GM21786 (cell line): ENCODE results near the gene SLC16A3.
A peak's percentile ranks its signal among the peaks of the same experiment; 100 is the strongest.
"Not testable (repeated sequence)": the region's sequence is repeated elsewhere in the genome, so short reads cannot be mapped to it uniquely, and the experiment has no call there.

ENCODE experiments used
- ATAC-seq: cut with Tn5 transposase; IDR thresholded peaks from one replicate; pipeline ENCODE4 v1.9.1; 2021; ENCODE audit not compliant: unreplicated experiment

SLC16A3 gene

DNA sequence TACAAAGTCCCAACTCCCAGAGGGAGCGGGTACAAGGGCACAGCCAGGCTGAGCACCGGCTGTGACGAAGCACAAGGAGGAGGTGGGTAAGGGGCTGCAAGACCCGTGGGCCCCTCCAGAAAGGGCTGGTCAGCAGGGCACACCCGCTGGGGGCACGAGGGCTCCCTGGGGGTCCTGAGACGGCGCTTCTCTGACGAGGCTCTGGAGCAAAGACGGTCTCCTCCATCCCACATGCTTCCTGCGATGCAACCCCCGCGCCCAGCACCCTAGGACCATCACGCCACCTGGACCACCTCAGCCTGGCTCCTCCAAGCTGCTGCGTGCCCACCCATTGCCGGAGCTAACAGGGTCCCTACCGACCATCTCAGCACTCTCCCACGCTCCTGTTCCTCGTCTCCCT lies 24.9 kb upstream of the SLC16A3 start:
- ATAC-seq, result no peak

DNA sequence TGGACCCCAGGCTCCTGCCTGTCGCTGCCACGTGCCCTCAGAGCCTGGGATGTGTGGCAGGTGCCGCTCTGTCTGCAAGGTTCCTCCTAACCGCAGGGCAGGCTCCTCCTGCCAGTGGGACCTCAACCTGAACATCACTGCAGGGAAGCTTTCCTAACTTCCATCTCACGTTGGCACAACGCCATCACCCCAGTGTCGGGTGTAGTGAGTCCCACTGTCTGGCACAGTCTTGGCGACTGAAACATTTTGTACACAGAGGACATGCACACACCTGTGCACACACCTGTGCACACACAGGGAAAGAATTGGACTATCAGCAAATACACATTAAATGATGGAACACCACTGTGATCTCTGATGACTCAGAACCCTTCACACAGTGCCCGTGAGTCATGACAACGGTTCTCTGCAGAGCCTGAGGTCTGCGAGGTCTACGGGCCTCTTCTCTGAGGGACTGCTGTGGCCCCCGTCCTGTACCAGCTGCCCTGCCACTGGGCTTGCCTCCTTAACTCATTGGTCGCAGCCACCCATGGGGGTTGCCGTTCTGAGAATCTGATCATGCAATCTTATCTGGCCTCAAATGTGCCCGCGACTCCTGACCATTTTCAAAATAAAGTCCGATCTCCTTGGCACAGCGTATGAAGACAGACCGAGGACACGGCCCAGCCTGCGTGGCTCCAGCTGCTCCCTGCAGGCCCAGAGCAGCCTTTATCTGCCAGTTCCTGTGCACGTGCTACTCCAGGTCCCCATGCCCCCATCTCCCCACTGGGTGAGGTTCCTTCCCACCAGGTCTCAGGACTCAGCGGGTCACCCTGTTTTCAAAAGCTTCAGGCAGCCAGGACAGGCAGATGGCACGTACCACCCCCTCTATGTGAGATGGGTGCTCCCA lies 23.8 kb upstream of the SLC16A3 start:
- no peak for ATAC-seq

DNA sequence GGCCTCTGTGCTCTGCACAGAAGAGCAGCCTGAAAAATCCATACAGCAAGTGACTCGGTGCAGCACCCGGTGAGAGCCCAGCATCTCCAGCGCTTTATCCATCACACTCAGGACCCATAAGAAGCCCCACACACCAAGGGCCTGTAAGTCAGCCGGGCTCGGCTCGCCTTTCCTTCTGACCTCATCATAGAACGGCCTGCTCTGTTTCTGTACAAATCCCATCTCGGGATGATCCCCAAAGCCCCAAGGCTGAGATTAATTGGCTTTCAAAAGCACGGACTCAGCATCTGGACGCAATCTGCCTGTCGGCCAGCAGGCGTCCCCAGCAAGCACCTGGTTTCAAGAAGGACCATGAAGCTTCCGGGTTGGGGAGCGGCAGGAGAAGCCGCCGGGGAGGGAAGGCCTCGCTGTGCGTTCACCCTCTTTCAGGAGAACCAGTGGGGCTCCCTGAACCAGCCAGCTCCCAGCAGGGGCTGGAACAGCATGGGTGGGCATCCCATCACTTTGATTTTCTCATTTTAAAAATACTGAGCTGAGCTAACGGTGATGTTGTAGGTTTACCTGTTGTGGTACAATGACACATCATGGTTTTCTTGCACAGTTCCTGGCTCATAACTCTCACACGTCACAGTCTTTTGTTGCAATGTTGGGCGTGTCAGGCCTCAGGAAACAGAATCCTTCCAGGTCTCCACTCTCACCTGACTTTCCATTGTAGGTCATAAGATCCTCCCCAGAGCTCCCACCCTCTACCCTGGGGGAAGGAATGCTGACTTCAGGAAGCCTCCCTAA lies 22.9 kb upstream of the SLC16A3 start:
- no peak for ATAC-seq

DNA sequence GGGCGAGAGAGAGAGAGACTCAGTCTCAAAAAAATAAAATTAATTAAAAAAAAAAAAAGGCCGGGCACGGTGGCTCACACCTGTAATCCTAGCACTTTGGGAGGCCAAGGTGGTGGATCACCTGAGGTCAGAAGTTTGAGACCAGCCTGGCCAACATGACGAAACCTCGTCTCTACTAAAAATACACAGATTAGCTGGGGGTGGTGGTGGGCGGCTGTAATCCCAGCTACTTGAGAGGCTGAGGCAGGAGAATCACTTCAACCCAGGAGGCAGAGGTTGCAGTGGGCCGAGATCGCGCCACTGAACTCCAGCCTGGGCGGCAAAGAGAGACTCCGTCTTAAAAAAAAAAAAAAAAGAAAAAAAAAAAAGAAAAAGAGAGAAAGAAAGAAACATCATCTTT lies 18.2 kb upstream of the SLC16A3 start:
- ATAC-seq, result not testable (repeated sequence)

DNA sequence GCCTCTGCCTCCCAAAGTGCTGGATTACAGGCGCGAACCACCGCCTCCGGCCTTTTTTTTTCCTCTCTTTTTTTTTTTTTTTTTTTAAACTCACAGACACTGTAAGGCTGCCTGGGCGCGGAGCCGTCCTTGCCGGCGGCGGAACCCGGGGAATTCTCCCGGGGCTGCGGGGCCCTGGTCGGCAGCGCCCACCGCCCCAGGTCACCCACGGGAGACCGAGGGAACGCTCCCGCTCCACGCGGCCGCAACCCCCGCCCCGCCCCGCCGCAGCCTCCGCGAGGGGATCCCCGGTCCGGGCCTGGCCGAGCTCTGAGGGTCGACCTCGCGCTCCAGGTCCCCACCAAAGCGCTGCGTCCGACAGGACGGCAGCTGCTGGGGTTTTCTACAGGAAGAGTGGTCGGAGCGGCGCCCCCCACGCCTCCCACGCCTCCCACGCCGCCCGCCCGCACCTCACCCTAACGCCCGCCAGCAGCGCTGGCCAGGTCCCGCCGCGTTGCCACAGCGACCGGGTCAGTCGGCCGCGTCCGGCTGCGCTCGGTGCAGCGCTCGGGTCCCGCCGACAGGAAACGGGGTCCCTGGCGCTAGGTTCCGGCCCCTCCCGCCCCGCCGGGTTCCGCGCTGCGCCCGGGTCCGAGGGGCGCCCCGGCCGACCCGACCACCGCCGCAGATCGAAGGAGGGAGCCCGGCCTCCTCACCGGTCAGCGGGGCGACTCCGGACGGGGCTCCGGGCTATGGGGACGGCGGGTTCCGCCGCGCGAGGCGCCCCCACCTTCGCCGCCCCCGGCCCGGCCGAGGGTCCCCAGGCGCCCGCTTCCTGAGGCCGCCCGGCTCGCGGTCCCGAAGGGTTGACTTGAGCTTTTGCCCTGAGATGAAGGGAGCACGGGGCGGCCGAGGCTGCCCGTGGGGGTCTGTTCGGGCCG lies 16.3 kb upstream of the SLC16A3 start, which contains the start of gene CCDC57:
Gene CCDC57, minus strand, starts transcription at position 512 of the 920 bp plus-strand sequence. CDS start 10,898 bp downstream, outside the sequence.
- peak; percentile 52 for ATAC-seq

DNA sequence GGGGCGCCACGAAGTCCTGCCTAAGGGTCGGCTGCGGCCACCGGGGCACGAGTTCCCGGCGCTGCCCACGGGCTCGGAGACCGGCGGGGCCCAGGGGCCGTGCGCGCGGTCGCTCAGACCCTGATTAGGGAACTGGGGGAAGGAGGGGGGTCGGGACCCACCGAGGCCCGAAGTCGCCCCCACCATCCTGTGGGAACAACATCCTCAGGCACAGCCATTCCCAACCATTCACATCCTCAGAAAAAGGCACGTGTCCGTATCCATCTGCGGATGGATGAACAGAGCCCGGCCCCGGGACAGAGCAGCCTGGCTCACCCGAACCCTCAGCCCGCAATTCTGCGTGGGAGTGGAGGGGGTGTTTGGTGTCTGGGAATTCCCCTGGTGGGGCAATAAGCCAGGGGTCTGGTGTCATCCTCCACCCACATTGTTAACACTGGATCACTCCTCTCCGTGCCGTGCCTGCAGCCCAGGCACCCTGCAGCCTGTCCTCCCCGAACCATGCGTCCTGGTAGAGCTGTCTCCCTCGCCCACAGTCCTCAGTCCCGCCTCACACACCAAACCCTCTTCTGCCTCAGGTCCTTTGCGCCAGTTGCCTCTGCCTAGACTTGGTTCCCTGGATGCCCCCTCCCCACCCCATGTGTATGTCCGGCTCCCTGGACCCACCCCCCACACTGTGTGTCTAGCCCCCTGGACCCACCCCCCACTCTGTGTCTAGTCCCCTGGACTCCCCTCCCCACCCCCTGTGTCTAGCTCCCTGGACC lies 15.4 kb upstream of the SLC16A3 start:
- ATAC-seq, result no peak

DNA sequence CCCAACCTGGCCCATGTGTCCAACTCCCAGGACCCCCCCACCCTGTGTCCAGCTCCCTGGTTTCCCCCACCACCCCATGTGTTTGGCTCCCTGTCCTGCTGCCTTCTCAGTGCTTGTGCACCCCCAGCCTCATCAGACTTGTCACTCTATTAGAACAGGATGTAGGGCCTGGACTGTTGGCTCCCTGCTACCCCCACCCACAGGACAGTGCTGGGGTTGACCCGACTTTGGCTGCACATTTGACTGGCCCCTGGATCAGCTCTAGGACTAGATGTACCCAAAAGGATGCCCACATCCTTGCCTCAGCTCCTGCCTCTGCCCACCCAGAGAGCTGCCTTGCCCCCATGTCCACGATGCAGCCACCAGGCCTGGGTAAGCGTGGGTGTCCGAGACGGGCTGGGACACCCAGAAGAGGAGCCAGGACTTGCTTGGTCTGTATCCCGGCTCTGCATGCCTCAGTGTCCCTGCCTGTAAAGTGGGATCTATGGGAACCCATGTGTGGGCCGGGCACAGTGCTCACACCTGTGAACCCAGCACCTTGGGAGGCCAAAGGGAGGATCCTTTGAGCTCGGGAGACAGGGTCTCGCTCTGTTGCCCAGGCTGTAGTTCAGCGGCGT lies 14.7 kb upstream of the SLC16A3 start:
- no peak for ATAC-seq

DNA sequence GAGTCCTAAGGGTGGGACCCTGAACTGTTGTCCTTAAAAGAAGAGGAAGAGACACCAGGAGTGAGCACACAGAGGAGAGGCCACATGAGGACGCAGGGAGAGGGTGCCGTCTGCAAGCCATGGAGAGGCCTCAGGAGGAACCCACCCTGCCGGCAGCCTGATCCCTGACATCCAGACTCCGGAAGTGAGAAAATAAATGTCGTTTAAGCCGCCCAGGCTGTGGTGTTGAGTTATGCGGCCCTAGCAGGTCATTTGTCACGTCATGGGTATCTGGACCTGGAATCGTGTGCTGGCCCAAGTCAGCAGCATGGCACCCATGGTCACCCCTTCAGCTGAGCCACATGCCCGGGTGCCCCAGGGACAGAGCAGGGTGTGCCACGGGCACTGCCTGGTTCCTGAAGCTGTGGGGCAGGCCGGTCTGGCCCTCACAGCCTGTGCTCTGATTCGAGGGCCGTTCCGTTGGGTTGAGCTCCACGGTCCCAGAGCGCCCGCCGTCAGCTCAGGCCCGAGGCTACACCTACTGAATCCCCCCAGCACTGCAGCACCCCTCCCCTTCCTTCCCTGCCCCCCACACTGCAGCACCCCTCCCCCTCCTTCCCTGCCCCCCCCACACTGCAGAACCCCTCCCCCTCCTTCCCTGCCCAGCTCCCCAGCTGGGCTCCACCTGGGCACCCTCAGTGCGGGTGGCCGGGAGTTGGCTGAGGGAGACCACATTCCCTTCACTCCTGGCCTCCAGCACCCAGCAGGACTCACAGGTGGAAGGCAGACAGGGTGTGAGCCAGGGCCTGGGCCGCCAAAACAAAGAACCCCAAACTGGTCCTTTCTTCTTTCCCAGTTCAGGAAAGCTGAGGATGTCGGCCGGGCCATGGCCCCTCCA lies 13.5 kb upstream of the SLC16A3 start:
- no peak for ATAC-seq

DNA sequence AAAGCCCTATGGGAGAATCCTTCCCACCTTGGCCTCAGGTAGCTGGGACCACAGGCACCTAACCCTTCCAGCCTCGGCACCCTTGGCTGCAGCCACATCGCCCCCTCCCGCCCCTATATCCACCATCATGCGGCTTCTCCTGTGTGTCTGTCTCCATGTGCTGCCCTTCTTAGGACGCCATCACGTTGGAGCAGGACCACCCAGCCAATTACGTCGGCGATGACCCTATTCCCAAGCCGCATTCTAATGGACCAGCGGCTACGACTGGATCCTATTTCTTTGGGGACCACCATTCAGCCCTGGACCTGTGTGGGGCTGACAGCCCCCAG lies 12.9 kb upstream of the SLC16A3 start:
- no peak for ATAC-seq

DNA sequence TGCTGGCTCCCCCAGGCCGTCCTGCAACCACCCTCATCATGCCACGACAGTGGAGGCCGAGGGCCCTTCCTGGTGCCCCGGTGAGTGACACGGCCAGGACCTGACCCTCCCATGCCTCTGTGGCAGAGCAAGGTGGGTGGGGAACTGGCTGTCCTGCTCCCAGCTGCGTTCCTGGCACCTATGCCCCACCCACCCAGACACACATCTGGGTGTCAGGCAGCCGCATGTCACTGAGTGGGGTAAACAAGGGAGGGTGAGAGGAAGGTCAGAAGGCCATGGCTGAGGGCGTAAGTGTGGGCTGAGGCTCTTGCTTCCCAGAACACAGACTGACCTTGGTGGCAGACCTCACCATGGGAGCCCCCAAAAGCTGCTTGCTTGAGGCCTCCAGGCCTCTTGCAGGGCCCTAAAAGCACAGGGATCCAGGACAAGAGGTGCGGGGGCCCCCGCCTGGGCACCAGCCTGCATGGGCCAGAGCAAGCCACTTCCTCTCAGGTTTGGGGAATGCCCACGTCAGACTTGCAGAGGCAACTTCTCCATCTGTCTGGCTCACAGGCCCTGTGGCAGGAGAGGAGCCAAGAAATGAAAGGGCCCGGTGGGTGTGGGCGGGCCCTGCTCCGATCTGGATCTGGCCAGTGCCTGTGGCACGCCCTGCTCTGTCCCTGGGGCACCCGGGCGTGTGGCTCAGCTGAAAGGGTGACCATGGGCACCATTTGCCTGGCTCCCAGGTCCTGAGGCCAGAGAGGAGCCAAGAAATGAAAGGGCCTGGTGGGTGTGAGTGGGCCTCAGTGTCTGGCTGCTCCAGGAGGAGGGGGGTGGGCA lies 12.3 kb upstream of the SLC16A3 start:
- peak; percentile 49 for ATAC-seq

DNA sequence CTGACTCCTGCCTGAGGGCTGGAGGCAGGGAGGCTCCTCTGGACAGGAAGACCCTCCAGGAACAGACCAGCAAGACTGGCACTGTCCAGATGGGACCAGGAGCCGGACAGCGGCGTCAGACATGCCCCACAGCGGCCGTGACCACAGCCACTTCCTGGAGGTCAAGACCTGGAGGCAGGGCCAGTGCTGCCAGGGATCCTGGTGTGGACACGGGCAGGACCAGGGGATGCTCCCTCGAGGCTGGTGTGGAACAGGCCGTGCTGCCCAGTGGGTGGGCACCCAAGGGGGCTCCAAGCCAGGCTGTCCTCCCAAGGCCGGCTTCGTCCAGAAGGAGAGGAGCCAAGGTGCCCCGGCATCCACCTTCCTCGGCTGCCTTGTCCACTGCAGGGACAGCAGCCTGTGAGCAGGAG lies 11.7 kb upstream of the SLC16A3 start:
- ATAC-seq, result no peak

DNA sequence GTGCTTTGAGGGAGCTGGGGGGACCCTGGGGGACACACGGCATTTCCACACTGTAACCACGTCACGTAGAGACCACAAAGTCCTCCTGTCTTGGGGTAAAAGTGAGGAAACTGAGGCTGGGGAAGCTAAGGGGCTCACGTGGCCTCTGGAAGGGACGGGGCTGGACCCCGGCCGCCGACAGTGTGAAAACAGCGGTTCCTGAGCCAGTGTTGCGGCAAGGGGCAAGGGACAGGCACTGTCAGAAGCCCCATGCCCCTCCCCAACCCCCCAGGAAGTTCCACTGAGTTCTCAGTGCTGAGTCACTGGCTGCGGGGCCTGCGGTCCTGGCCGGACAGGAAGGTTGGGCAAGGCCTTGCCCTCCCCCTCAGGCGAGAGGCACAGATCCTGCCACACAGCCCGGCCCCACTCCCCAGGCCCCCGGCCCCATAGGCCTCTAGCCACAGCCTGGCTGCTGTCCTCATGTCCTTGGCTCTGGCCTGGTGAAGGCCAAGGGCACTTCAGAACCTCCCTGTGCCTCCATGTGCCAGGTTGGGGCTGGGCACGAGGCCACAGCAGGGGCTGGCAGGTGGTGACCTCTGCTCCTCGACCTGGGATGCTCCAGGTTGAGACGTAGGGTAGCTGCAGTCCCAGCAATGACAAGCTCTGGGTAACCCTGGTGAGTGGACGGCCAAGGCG lies 11.2 kb upstream of the SLC16A3 start:
- ATAC-seq, result no peak

DNA sequence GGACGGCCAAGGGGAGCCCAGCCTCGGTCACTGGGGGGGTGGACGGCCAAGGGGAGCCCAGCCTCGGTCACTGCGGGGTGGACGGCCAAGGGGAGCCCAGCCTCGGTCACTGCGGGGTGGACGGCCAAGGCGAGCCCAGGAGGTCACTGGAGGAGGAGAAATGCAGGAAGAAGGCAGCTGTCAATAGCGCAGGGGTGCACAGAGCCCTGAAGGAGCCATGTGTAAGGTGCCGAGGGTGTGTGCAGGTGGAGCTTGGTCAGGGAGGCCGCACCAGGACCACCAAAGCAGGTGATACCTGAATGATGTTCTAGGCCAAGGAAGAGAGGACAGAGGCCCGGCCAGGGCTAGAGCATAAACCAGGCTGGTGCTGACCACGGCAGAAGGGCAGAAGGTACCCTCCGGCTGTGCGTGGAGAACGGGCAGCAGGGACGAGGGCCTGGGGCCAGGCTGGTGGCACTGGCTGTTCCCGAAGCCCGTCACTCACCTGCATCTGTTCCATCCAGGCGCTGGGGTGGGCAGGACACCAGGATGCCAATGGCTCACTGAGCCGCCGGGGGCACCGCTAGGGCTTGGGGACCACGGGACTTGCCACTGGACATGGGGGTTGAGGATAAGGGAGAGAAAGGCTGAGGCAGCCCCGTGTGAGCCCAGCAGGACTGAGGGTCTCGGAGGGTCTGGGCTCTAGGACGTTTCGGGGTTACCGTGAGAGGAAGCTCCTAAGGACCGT lies 10.3 kb upstream of the SLC16A3 start:
- ATAC-seq, result no peak

DNA sequence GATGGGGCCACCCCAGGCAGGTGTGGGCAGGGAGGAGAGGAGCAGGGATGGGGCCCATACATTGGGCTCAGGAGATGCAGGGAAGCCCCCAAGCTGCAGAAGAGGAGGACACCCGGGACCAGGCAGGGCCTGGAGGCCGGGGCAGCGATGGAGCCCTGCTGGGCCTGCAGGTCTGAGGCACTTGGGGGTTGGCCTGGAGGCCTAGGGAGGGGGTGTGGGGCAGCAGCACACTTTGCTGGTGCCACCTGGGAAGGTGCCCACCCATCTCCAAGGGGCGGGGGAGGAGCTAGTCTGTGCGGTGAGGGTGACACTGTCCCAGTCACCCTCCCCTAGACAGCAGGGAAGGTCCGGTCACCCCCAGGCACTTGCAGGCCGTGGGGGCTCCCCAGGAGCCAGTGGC lies 9.8 kb upstream of the SLC16A3 start:
- no peak for ATAC-seq

DNA sequence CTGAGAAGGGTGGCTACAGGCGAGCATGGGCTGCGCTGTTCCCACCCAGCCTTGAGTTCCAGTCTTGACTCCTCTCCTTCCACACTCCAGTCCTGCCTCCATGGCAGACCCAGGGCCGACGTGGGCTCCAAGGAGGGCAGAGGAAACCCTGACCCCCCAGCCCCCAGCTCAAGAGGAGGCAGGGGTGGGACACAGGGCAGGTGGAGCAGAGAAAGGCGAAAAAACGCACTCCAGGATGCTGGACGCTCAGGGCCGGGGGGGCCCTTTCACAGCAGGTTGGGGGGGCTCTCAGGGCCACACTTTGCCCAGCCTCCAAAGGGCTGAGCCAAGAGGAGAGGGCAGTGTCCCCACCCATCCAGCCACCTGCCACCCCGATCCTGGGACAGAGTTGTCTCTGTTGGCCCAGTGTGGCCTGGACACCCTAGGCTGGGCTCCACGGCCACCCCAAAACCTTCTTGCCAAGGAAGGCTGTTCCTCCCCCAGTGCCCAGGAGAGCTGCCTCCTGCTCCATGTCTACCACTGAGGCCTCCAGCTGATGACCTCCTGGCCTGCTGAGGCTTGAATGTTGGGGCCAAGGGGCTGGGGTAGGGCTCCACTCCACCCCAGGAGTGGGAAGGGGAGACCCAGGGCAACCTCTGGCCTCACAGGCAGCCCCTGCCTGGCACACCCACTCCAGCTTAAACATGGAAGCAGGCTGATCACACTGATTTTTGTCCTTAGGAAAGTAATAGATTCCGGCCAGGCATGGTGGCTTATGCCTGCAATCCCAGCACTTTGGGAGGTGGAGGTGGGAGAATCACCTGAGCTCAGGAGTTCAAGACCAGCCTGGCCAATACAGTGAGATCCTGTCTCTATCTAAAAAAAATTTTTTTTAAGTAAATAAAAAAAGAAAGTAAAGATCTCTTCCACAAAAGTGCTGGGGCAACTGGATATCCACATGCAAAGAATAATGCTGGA lies 8.8 kb upstream of the SLC16A3 start:
- ATAC-seq, result no peak
